Heart right ventricle (tissue), 16 donors: ENCODE data around the gene TRPM3. TPM values are rescaled to one million over a fixed set of nuclear protein-coding genes. Genes with fewer than 3 reads are reported as not detected.

Experiments
- ATAC-seq, 8 donors: fragments of 200-7000 bp; cut with Tn5 transposase; one replicate each; pipeline ENCODE4 v1.9.1; 2020; ENCODE audit warnings: mild to moderate bottlenecking in 8 of 8, moderate library complexity in 8 of 8, moderate number of reproducible peaks in 1 of 8
- DNase-seq, 2 donors: peaks; one replicate each; pipeline ENCODE4 v3.0.0-alpha.2; 2020
- H3K27ac ChIP-seq, 10 donors: fragments of 200-600 bp; sonication (generic) in 2 of 10; one replicate each; pipeline versions ENCODE4 v1.5.0 to v1.8.0; 2020 to 2022; ENCODE audit warnings: mild to moderate bottlenecking in 3 of 10
- H3K27me3 ChIP-seq, 7 donors: fragments of 200-600 bp; one replicate each; pipeline ENCODE4 v1.8.0; 2021 to 2022; ENCODE audit warnings: mild to moderate bottlenecking in 2 of 7
- H3K36me3 ChIP-seq, 9 donors: fragments of 200-600 bp; sonication (generic) in 1 of 9; one replicate each; pipeline versions ENCODE4 v1.5.0 to v1.8.0; 2020 to 2022; ENCODE audit warnings: mild to moderate bottlenecking in 2 of 9
- H3K4me1 ChIP-seq, 9 donors: fragments of 200-600 bp; sonication (generic) in 1 of 9; one replicate each; pipeline versions ENCODE4 v1.5.0 to v1.8.0; 2020 to 2022; ENCODE audit warnings: mild to moderate bottlenecking in 4 of 9
- H3K4me3 ChIP-seq, 10 donors: fragments of 200-600 bp; sonication (generic) in 2 of 10; one replicate each; pipeline versions ENCODE4 v1.5.0 to v1.8.0; 2020 to 2022; ENCODE audit warnings: mild to moderate bottlenecking in 7 of 10, moderate library complexity in 2 of 10
- H3K9me3 ChIP-seq, 11 donors: fragments of 200-600 bp in 10 of 11; sonication (generic) in 2 of 11; one replicate each; pipeline versions ENCODE4 v1.5.0 to v1.8.0; 2013 to 2022; ENCODE audit warnings: mild to moderate bottlenecking in 2 of 11, control low read depth in 1 of 11, moderate library complexity in 1 of 11
- WGBS, 2 donors: extraction: QIAGEN DNeasy Blood & Tissue Kit; methylation state at CpG; one replicate each; pipeline ENCODE4 v1.1.7; 2013; ENCODE audit warnings: inconsistent platforms in 1 of 2; 5-methylcytosine and 5-hydroxymethylcytosine counted together
- intact Hi-C, 10 donors: fragments of 100-400 bp; cut with DNase I; formaldehyde crosslinking; loops; one replicate each; pipeline versions ENCODE4 v1.11.1 to v1.14.2; 2022
- microRNA-seq, 2 donors: library from miRNA; unstranded; fragments of <30 nt; microRNA quantifications; one replicate each; pipeline ENCODE4 v1.2.0, GENCODE V29; 2021
- polyA plus RNA-seq, 2 donors: library from polyadenylated mRNA; stranded (reverse); fragments of 200-250 nt; gene quantifications; one replicate each; pipeline ENCODE4 v1.2.3, GENCODE V29; 2013
- total RNA-seq, 10 donors: library from RNA; stranded (reverse); fragmentation: NEBNext Ultra II Directional in 3 of 10; extraction: Animal tissue kit (Norgen Biotek cat#: 25700) in 3 of 10; gene quantifications; one replicate each; pipeline versions ENCODE4 v1.2.1 to v1.2.4, GENCODE V29; 2021 to 2023
- TF ChIP-seq, protein P1 (sequence below), 9 donors: fragments of 200-600 bp; sonication (generic) in 2 of 9; IDR thresholded peaks; one replicate each; pipeline versions ENCODE4 v1.5.0 to v1.8.0; 2021 to 2022; ENCODE audit warnings: antibody characterized with exemption in 9 of 9, mild to moderate bottlenecking in 5 of 9, moderate library complexity in 1 of 9
- donor health status: Arrhythmogenic right ventricular cardiomyopathy.
- donor health status: ischemic (EF 13 %, LVEDD 7.1; RV severe dilation, severe dysfunction).
- donor health status: healthy with polysubstance abuse.
- donor health status: DM: no; HTN: yes; CAD: no.
- donor health status: DM: no; HTN: no; CAD: no.
- donor health status: ischemic (EF 25% LVEDD 6.9; RV normal size, moderate dysfunction).
- donor health status: ischemic (EF 25% LVEDD 5.7; RV mildly dilated, moderate dysfunction).
- donor health status: healthy.
- donor health status: DM: yes; HTN: yes; CAD: no.
- donor health status: Ischemic cardiomyopathy.
- donor health status: ischemic (EF 35%, LVEDD 5.7; RV mildly dilated, moderate dysfunction).
- donor health status: nonischemic (EF 11% LVEDD 7.7; RV severe dilation, severe dysfunction).
- donor health status: DM: yes; HTN: yes; CAD: no.
- donor health status: PGD.
- donor health status: ischemic (EF 29% LVEDD 5.4; RV normal size, mild dysfunction).
- donor health status: nonischemic (EF 23%, LVEDD 6.1; RV moderate dilation, normal function).

The TRPM3 gene
- total and polyA plus RNA-seq, 12 donors: 0.05 to 1.3 (median 0.16) TPM; not detected in 1

DNA sequence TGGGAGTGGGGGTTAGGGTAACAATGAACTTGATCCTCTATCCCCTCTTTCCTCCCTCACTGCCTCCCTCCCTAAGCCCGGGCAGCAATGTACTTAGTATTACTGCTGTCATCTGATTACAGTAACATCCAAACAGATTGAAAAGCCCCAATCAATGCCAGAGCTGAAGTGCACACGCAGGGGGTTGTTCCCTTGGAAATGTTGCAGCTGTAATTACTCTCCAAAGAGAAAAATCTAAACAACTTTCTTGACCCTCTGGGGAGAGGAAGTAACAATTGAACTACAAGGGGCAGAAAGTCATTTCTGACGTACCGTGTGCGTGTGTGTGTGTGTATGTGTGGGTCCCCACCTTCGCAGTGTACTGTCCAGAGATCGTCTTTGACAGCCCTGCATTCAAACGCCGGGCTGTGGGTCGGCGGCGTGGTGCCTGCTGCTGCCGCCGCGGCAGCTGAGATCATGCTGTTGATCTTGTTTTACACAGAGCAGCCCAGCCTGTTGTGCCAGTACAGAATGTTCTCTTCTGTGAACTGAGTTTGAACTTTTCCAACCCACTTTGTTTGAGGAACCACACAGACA, 640.9 kb downstream of the TRPM3 start:
- Histone ChIP-seq H3K27me3 (no peaks in the 10 kb centered on the region), H3K36me3 (no peaks in the 10 kb centered on the region), H3K27ac (peak overlapping the region; percentile 76 to 94 (median 90)), H3K4me3 (peak overlapping the region in 6 of 10 donors; percentile 0 to 27 (median 2)), H3K9me3 (no peaks in the 10 kb centered on the region), H3K4me1 (peaks cover 26 to 85% (median 67%) of the 10 kb centered on the region in 9 donors)
- TF ChIP-seq, protein P1, sequence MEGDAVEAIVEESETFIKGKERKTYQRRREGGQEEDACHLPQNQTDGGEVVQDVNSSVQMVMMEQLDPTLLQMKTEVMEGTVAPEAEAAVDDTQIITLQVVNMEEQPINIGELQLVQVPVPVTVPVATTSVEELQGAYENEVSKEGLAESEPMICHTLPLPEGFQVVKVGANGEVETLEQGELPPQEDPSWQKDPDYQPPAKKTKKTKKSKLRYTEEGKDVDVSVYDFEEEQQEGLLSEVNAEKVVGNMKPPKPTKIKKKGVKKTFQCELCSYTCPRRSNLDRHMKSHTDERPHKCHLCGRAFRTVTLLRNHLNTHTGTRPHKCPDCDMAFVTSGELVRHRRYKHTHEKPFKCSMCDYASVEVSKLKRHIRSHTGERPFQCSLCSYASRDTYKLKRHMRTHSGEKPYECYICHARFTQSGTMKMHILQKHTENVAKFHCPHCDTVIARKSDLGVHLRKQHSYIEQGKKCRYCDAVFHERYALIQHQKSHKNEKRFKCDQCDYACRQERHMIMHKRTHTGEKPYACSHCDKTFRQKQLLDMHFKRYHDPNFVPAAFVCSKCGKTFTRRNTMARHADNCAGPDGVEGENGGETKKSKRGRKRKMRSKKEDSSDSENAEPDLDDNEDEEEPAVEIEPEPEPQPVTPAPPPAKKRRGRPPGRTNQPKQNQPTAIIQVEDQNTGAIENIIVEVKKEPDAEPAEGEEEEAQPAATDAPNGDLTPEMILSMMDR (IDR thresholded peaks at IDR 0.05): no peak
- DNase-seq (peak; percentile 66 to 85), ATAC-seq (peak; percentile 50 to 92 (median 86))
- WGBS, 2 donors: 4 to 7% methylated on average over 15 of the region's 15 CpGs
- intact Hi-C loops: loop anchor here in 9 of 10 donors (1.0 to 10.0 kb wide), 13 partner anchors 43 to 226 kb away; partner anchors contain the start of genes KLF9 (in 1 of the 9) and SMC5 (in 1 of the 9)

- ATAC-seq (peak in 5 of 8 donors; percentile 3 to 15 (median 4)), DNase-seq (no peak)
- intact Hi-C loops: loop anchor here (1.0 to 10.0 kb wide), 14 partner anchors 43 to 225 kb away; partner anchors contain the start of genes KLF9 (in 1 of the 10) and SMC5 (in 1 of the 10)
- H3K9me3 ChIP-seq: no peaks in the 10 kb centered on the region
- H3K27me3 ChIP-seq: no peaks in the 10 kb centered on the region
- H3K36me3 ChIP-seq: no peaks in the 10 kb centered on the region
- peak overlapping the region in 2 of 10 donors; percentile 1 to 3 for H3K4me3 ChIP-seq
- TF ChIP-seq, protein P1 (IDR thresholded peaks at IDR 0.05): no peak
- 59 to 61% methylated on average over 5 of the region's 5 CpGs for WGBS, 2 donors
- peak overlapping the region; percentile 76 to 94 (median 90) for H3K27ac ChIP-seq
- H3K4me1 ChIP-seq: peaks cover 30 to 85% (median 67%) of the 10 kb centered on the region in 9 donors
Measured at GRCh38 chr9:70479880-70480291, 641.5 kb downstream of the TRPM3 start.

Small RNA genes lying within 50 kb of the gene (microRNA-seq; reads per million reads assigned to microRNA genes)
- gene MIR204: 12.6 to 22.0 reads per million in 2 donors
